GM18505 (cell line): Measurements from ENCODE around the gene KRTAP7-1.

ENCODE experiments used
- ATAC-seq: cut with Tn5 transposase; IDR thresholded peaks from one replicate; pipeline ENCODE4 v1.9.1; 2021; ENCODE audit not compliant: unreplicated experiment
- POLR2A ChIP-seq: IDR thresholded peaks from 4 replicates; pipeline ENCODE4 v1.6.1; 2011; ENCODE audit warnings: borderline replicate concordance; ENCODE audit not compliant: insufficient read depth, insufficient read length; ENCODE audit errors: extremely low read depth

KRTAP7-1 gene

GRCh38 chr21:30829659-30830058, at the start of gene KRTAP7-1:
Gene KRTAP7-1, minus strand, starts transcription at chr21:30829759. Its CDS starts 61 bp downstream, at chr21:30829698.
- ATAC-seq: no peak
- no peak for TF ChIP-seq POLR2A

DNA sequence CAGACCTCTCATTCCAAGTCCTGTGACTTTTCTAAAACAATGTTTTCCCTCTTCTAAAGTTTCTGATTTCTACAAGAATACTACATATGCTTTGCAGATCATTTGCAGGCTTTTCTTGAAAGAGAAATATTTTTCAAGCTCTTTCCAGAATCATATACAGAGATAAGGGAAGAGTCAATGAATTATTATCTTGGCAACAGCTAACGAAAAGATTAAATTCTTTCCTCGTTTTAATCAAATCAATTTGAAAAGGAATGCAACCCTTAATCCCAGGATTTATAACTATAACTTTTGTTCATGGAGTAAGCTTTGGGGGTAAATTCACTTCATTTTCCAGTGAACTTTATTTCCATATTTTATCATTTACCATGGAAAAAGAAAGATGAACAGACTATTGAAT, 45.0 kb upstream of the KRTAP7-1 start:
- TF ChIP-seq POLR2A: no peak
- ATAC-seq: no peak

GRCh38 chr21:30847627-30848500, 18.3 kb upstream of the KRTAP7-1 start:
- ATAC-seq: no peak

DNA sequence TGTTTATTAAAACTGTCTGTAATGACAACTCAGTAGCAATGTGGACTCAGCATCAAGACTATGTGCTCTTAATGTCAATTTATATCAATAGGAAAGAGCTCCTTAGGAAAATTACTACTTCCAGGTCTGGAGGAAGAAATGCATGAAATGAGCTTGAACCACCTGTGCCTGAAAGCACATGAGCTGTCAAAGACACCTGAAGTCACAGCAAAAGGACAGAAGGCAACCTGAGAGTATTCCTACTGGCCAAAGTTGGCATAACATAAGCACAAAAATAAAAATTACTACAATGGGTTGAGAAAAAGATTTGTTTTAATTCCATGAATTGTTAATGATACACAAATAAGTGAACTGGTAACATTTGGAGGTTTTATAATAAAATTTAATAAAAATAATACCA, 13.4 kb upstream of the KRTAP7-1 start:
- no peak for ATAC-seq
- TF ChIP-seq POLR2A: no peak

More at GRCh38 chr21:30847627-30848500, 18.3 kb upstream of the KRTAP7-1 start:
- TF ChIP-seq POLR2A: no peak

- no peak for TF ChIP-seq POLR2A
- ATAC-seq: no peak
Observed at GRCh38 chr21:30839304-30839703, 9.7 kb upstream of the KRTAP7-1 start.

DNA sequence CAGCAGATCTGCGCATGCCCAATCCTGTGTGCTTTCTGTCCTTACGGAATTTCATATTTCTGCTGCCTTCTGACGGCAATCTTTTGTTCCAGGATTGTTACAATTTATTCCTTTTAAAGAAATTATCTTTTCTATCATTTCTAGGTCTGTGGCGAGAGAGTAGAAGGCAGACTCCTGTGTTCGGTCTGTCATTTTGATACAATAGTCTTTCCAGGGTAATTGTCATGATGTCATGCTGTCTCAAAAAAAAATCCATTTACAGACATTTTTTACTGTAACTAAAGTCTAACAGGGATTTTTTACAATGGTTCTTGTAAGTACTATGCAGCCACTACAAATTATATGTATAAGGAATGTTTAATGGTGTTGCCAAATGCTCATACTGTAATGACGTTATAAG, 9.0 kb upstream of the KRTAP7-1 start:
- no peak for ATAC-seq
- TF ChIP-seq POLR2A: no peak

DNA sequence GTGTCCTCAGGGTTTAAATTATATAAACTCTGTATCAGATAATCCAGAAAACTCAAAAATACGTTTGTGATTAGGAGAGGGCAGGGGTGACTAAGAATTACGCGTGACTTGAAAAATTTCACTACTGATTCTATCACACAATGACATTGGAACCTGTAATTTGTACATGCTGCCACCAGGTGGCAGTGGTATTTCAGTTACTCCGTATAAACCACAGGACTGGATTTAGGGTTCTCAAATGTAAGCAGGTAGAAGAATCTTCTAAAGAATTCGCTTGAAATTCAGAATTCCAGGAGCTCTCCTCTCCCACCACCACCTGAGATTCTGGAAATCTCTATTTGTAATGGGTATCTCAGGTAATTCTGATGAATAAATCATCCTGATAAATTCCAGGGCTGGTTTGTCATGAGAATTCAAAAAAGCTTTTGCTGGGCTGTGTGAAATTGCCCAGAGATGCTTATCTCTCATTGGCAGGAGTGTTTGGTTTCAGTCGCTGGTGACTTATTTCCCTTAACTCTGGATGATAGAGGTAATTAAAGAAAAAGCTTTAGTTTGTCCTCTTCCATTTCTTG, 1.7 kb upstream of the KRTAP7-1 start:
- TF ChIP-seq POLR2A: no peak
- no peak for ATAC-seq

DNA sequence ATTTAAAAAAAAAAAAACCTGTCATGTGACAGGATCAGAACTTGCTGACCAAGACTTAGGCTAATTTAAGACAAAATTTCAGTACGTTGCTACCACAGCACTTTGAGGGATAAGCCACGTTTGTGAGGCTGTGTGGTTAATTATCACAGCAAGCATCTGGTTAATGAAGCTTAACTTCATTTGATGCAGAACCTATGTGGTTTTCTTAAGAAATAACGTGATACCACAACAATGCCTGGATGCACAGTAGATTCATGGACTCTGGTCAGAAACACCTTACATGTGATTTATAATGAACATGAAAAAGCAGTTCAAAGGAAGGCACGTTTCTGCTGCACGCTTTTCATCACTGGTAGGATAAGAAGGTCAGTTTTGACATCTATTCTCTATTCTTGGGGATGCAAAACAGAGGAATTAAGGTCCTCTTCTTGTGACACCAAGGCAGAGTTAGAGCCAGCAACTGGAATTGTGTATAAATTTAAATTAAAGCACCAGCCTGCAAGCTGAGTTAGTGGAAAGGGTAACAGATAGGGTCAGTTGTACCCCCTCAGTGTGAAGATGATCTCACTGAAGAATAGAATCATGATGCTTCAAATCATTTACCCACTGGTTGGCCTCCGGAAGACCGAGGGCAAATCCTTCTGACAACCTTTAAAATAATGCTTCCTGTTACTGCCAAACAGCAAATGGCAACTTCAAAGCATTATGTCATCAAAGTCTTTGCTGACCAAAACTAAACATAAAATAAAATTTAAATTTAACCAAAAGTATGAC, 10.5 kb downstream of the KRTAP7-1 start:
- ATAC-seq: no peak
- TF ChIP-seq POLR2A: no peak

DNA sequence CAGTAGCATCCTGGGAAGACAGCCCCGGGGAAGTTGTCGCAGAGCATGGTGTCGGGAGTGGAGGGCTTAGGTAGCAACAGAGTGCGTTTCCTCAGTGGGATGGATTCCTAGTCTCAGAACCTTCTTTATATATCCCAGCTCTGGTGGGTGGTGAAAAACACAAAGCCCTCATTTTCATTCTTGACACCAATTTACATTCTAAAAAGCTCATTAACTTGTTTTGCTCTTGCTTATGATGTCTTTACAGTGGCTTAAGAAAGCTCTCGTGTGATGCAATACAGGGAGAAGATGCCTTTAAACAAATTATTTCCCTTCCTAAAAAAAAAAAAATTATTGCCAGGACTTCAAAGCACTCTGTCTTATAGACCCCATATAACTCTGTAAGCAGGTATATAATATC, 16.4 kb downstream of the KRTAP7-1 start, which contains the start of gene KRTAP8-1:
Gene KRTAP8-1, minus strand, starts transcription at position 101 of the 400 bp plus-strand sequence. Its CDS starts 54 bp downstream, at position 47.
- ATAC-seq: no peak
- TF ChIP-seq POLR2A: no peak

DNA sequence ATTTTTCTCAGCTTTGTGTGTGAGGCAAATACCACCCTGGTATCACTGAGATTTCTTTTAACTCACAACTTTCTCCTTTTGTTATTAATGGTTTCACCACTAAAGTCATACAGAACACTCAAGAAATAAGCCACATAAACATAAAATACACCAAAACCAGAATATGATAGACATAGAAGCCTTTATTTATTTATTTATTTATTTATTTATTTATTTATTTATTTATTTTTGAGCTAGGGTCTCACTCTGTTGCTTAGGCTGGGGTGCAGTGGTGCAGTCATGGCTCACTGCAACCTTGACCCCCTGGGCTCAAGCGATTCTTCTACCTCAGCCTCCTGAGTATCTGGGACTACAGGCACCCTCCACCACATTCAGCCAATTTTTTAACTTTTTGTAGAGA, 29.0 kb downstream of the KRTAP7-1 start:
- ATAC-seq: no peak
- TF ChIP-seq POLR2A: no peak

DNA sequence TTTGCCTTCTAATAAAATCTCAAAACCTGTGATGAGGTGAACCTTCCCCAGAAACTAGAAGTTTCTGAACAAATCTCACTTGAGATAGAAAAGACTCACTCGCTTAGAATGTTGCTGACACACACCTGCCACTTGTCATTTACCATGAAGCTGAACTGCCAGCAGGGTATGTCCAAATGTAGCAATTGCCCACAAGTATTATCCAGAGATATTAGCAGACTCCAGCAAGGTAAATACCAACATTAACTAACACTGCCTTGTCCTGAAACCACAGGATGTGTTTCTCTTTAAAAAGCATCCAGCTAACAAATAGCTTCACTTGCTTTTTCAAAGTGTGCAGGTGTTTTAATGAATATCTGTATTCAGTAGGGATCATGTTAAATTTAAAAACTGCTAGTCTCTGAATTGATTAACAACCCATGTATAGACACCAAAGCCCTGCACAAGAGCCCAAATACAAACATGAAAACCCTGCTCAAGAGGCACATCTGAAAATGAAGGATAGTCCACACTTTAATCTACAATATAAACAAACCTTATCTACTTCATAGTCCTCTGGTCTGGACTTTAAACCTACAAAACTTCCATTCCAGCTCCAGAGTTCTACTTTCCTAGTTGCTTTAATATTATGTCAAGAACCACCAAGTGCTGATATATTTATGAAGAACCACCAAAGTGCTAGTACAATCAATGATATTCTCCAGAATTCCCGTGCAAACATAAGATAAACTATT, 35.8 kb downstream of the KRTAP7-1 start:
- TF ChIP-seq POLR2A: no peak
- ATAC-seq: no peak

DNA sequence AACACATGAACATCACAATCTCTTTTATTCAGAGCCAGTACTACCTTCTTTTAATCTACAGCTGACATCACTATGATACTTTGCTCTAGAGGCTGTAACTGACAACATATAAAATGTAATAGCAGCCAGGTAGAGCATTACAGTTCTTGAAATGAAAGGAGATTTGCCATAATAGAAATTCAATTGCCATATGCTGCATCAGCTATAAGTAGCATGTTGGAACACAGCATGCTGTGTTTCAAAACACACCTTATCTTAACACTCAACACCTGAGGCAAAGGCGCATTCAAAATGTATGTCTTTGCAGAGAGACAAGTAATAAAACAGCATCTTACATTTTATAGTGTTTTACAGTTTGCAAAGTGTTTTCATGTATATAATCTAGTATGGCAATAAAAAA, 50.3 kb downstream of the KRTAP7-1 start:
- no peak for TF ChIP-seq POLR2A
- no peak for ATAC-seq
